Spleen (tissue), 11 donors: Measurements from ENCODE around the gene EHD4. TPM values are rescaled to one million over a fixed set of nuclear protein-coding genes. Genes with fewer than 3 reads are reported as not detected.

Source experiments
- DNase-seq: peaks from one replicate; pipeline ENCODE4 v3.0.0-alpha.2; 2020
- H3K27ac ChIP-seq, 8 donors: fragments of 200-600 bp; sonication (generic) in 7 of 8; 1 replicate in 4 of 8; 2 replicates in 4 of 8; pipeline versions ENCODE4 v1.5.0 to v1.8.0; 2016 to 2021; ENCODE audit warnings: inconsistent platforms in 4 of 8, mild to moderate bottlenecking in 4 of 8, moderate library complexity in 1 of 8
- H3K27me3 ChIP-seq, 7 donors: fragments of 200-600 bp; sonication (generic) in 6 of 7; replicated peaks in 1 of 7; 1 replicate in 4 of 7; 2 replicates in 3 of 7; pipeline versions ENCODE4 v1.5.0 to v1.8.0; 2016 to 2021; ENCODE audit warnings: inconsistent platforms in 3 of 7, mild to moderate bottlenecking in 1 of 7
- H3K36me3 ChIP-seq, 6 donors: fragments of 200-600 bp; sonication (generic) in 5 of 6; 1 replicate in 4 of 6; 2 replicates in 2 of 6; pipeline versions ENCODE4 v1.5.0 to v1.8.0; 2016 to 2021; ENCODE audit warnings: inconsistent platforms in 2 of 6
- H3K4me1 ChIP-seq, 6 donors: fragments of 200-600 bp; sonication (generic) in 5 of 6; 1 replicate in 3 of 6; 2 replicates in 3 of 6; pipeline versions ENCODE4 v1.5.0 to v1.8.0; 2016 to 2021; ENCODE audit warnings: inconsistent platforms in 3 of 6
- H3K4me3 ChIP-seq, 8 donors: fragments of 200-600 bp; sonication (generic) in 7 of 8; 1 replicate in 4 of 8; 2 replicates in 4 of 8; pipeline versions ENCODE4 v1.5.0 to v1.8.0; 2016 to 2021; ENCODE audit warnings: inconsistent platforms in 4 of 8, mild to moderate bottlenecking in 4 of 8, moderate library complexity in 2 of 8
- H3K9me3 ChIP-seq, 8 donors: fragments of 200-600 bp; sonication (generic) in 7 of 8; 1 replicate in 4 of 8; 2 replicates in 4 of 8; pipeline versions ENCODE4 v1.5.0 to v1.8.0; 2016 to 2021; ENCODE audit warnings: inconsistent platforms in 4 of 8
- CTCF ChIP-seq, 11 experiments: fragments of 200-600 bp in 7 of 11; fragments of 450-650 bp in 4 of 11; sonication (generic) in 4 of 11; IDR thresholded peaks in 8 of 11; conservative IDR thresholded peaks in 3 of 11; 1 replicate in 7 of 11; 2 replicates in 4 of 11; pipeline versions ENCODE4 v1.4.0 to v1.8.0; 2016 to 2021; ENCODE audit warnings: antibody characterized with exemption in 11 of 11, inconsistent platforms in 4 of 11, mild to moderate bottlenecking in 1 of 11
- POLR2A ChIP-seq, 3 donors: fragments of 450-650 bp; IDR thresholded peaks; one replicate each; pipeline ENCODE4 v1.5.1; 2017; ENCODE audit warnings: antibody characterized with exemption in 3 of 3, mild to moderate bottlenecking in 1 of 3
- POLR2AphosphoS5 ChIP-seq, 3 donors: sonication (generic); formaldehyde crosslinking; IDR thresholded peaks; one replicate each; pipeline ENCODE4 v1.5.1; 2017; ENCODE audit warnings: antibody characterized with exemption in 3 of 3
- WGBS, 5 donors: extraction: QIAGEN DNeasy Blood & Tissue Kit in 3 of 5; methylation state at CpG; one replicate each; pipeline versions ENCODE4 v1.1.5 to v1.1.7; 2013 to 2018; 5-methylcytosine and 5-hydroxymethylcytosine counted together
- intact Hi-C: fragments of 100-400 bp; cut with DNase I; formaldehyde crosslinking; loops from one replicate; pipeline ENCODE4 v1.15.0; 2023; ENCODE audit warnings: low total_unique reads
- polyA plus RNA-seq, 3 donors: library from polyadenylated mRNA; stranded (reverse); fragments of 200-250 nt; gene quantifications; one replicate each; pipeline ENCODE4 v1.2.1, GENCODE V29; 2013
- total RNA-seq, 7 donors: library from RNA; depleted of rRNA in 3 of 7; stranded (reverse); fragments of >200 nt in 3 of 7; fragmentation: NEBNext Ultra II Directional in 4 of 7; extraction: Animal tissue kit (Norgen Biotek cat#: 25700) in 4 of 7; gene quantifications; one replicate each; pipeline versions ENCODE4 v1.1.0 to v1.2.1, GENCODE V29; 2016 to 2021
- donor health status: healthy with polysubstance abuse.
- donor health status: DM: no; HTN: no; CAD: no; lungs with moderate emphysema.
- donor health status: DM: no; HTN: no; CAD: no.
- donor health status: Bipolar disorder and iron deficiency.
- donor health status: healthy.
- donor health status: DM: no; HTN: no; CAD: no.
- donor health status: DM: yes; HTN: yes; CAD: no.

The EHD4 gene
- total and polyA plus RNA-seq, 10 donors = 5.5 to 33.2 (median 21.7) TPM

GRCh38 chr15:41919954-41920538 lies 52.3 kb downstream of the EHD4 start:
- H3K4me1 ChIP-seq = peaks cover 7 to 60% (median 42%) of the 10 kb centered on the region in 6 donors
- H3K36me3 ChIP-seq = peaks cover 0 to 52% (median 15%) of the 10 kb centered on the region in 6 donors
- WGBS, 5 donors = 46 to 81% (median 72%) methylated on average over 3 of the region's 3 CpGs
- H3K4me3 ChIP-seq = no peak overlapping the region
- DNase-seq = no peak
- no peaks in the 10 kb centered on the region for H3K27me3 ChIP-seq
- intact Hi-C loops = no loop called here
- H3K9me3 ChIP-seq = no peaks in the 10 kb centered on the region
- no peak for TF ChIP-seq POLR2AphosphoS5 (IDR thresholded peaks at IDR 0.05)
- no peak for TF ChIP-seq POLR2A (IDR thresholded peaks at IDR 0.05)
- no peak for TF ChIP-seq CTCF (IDR thresholded peaks at IDR 0.05 in 8 of 11, conservative IDR thresholded peaks at IDR 0.05 in 3 of 11)
- no peak overlapping the region for H3K27ac ChIP-seq

- 90 to 96% (median 94%) methylated on average over 28 to 30 of the region's 30 CpGs for WGBS, 5 donors
- Histone ChIP-seq H3K4me1 (peaks cover 7 to 53% (median 39%) of the 10 kb centered on the region in 6 donors), H3K9me3 (no peaks in the 10 kb centered on the region), H3K4me3 (no peak overlapping the region), H3K36me3 (peaks cover 0 to 51% (median 15%) of the 10 kb centered on the region in 6 donors), H3K27ac (no peak overlapping the region), H3K27me3 (no peaks in the 10 kb centered on the region)
- intact Hi-C loops = no loop called here
- DNase-seq = peak; percentile 67
- TF ChIP-seq CTCF (IDR thresholded peaks at IDR 0.05 in 8 of 11, conservative IDR thresholded peaks at IDR 0.05 in 3 of 11) (no peak), POLR2AphosphoS5 (IDR thresholded peaks at IDR 0.05) (peak in 1 of 3 donors; percentile 30)
Observed at GRCh38 chr15:41919201-41919820, 53.0 kb downstream of the EHD4 start.

- H3K4me3 ChIP-seq = no peak overlapping the region
- peaks cover 7 to 51% (median 33%) of the 10 kb centered on the region in 6 donors for H3K4me1 ChIP-seq
- no peaks in the 10 kb centered on the region for H3K9me3 ChIP-seq
- no peak for TF ChIP-seq CTCF (IDR thresholded peaks at IDR 0.05 in 8 of 11, conservative IDR thresholded peaks at IDR 0.05 in 3 of 11)
- TF ChIP-seq POLR2AphosphoS5 (IDR thresholded peaks at IDR 0.05) = no peak
- no peak for TF ChIP-seq POLR2A (IDR thresholded peaks at IDR 0.05)
- peak; percentile 54 for DNase-seq
- H3K27ac ChIP-seq = no peak overlapping the region
- intact Hi-C loops = no loop called here
- H3K36me3 ChIP-seq = peaks cover 0 to 54% (median 15%) of the 10 kb centered on the region in 6 donors
- 93 to 96% (median 95%) methylated on average over 7 to 8 of the region's 8 CpGs for WGBS, 5 donors
- no peaks in the 10 kb centered on the region for H3K27me3 ChIP-seq
Observed at GRCh38 chr15:41918506-41919126, 53.7 kb downstream of the EHD4 start.
